AG04450 (cell line): Measurements from ENCODE around the gene QRFPR. TPM values are rescaled to one million over a fixed set of nuclear protein-coding genes. Genes with fewer than 3 reads are reported as not detected.

ENCODE experiments used
- CTCF ChIA-PET: fragments of 300-600, 350-600 bp; formaldehyde crosslinking; extraction: SDS; loops from one replicate; lab custom pipeline; 2022; ENCODE audit warnings: antibody characterized with exemption, inconsistent platforms; lab: Charles Lee
- POLR2A ChIA-PET: fragments of 350-600 bp; formaldehyde crosslinking; extraction: SDS; loops from one replicate; lab custom pipeline; 2021; ENCODE audit warnings: antibody characterized with exemption, inconsistent platforms; lab: Yijun Ruan, JAX
- DNase-seq: peaks from one replicate; pipeline ENCODE4 v3.0.0-alpha.2; 2011; ENCODE audit warnings: low read depth, low spot score
- H3K27ac ChIP-seq: one replicate; pipeline ENCODE4 v1.5.1; 2012; ENCODE audit warnings: low read depth, low read length, control low read depth
- H3K27me3 ChIP-seq: one replicate; pipeline ENCODE4 v1.6.0; 2012; ENCODE audit warnings: low read length; ENCODE audit not compliant: control insufficient read depth, insufficient read depth
- H3K4me3 ChIP-seq: 2 replicates; pipeline ENCODE4 v1.5.1; 2011; ENCODE audit warnings: mild to moderate bottlenecking, low read depth, low read length, control low read depth
- H3K9me3 ChIP-seq: 2 replicates; pipeline ENCODE4 v1.5.1; 2012; ENCODE audit warnings: low read length; ENCODE audit not compliant: control insufficient read depth, insufficient read depth
- polyA plus RNA-seq: library from polyadenylated mRNA; depleted of rRNA; stranded (reverse); fragments of >200 nt; gene quantifications from 2 replicates; pipeline ENCODE4 v1.2.3, GENCODE V29; 2011
- TF ChIP-seq, protein P1 (sequence below): IDR thresholded peaks from 2 replicates; pipeline ENCODE4 v1.5.1; 2011; ENCODE audit warnings: low read depth, low read length, control low read depth, inconsistent platforms

Gene QRFPR
- polyA plus RNA-seq, 1 experiment = not detected

DNA sequence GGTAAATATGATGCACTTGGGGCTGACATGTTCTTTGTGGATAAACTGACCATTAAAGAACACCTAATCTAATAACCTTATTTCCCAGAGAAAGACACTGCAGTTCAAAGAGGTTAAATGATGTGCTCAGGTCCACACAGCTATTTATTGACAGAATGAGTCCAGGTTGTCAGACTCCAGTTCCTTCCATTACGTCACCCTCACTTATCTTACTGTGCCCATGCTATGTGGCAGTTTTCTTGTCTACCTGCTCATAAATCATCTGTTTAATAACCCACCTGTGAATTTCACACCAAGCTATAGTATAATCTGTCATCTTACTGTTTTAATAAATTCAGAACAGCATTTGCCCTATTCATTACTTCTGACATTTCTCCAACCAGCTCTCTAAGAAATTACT, 36.7 kb downstream of the QRFPR start:
- Histone ChIP-seq H3K9me3 (no peaks in the 10 kb centered on the region), H3K4me3 (no peak overlapping the region), H3K27ac (no peak overlapping the region), H3K27me3 (no peaks in the 10 kb centered on the region)
- ChIA-PET CTCF (no interaction called here), POLR2A (no interaction called here)
- no peak for DNase-seq
- TF ChIP-seq, protein P1, sequence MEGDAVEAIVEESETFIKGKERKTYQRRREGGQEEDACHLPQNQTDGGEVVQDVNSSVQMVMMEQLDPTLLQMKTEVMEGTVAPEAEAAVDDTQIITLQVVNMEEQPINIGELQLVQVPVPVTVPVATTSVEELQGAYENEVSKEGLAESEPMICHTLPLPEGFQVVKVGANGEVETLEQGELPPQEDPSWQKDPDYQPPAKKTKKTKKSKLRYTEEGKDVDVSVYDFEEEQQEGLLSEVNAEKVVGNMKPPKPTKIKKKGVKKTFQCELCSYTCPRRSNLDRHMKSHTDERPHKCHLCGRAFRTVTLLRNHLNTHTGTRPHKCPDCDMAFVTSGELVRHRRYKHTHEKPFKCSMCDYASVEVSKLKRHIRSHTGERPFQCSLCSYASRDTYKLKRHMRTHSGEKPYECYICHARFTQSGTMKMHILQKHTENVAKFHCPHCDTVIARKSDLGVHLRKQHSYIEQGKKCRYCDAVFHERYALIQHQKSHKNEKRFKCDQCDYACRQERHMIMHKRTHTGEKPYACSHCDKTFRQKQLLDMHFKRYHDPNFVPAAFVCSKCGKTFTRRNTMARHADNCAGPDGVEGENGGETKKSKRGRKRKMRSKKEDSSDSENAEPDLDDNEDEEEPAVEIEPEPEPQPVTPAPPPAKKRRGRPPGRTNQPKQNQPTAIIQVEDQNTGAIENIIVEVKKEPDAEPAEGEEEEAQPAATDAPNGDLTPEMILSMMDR = no peak

DNA sequence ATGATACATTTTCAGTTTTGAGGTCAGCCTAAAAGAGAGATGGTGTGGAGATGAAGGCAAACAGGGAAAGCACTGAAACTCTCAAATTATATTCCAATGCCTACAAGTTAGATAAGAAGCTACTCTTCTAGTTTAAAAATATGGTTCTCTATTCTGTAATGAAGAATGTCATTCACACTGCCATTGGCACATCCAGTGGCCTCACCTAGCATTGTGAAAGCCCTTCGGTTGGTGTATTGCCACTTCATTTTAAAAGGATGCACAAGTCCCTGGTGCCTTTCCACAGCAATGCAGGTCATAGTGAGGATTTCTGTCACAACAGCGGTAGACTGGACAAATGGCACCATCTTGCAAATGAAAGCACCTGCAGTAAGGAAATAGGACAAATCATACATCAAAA, 40.6 kb downstream of the QRFPR start:
- TF ChIP-seq, protein P1 = no peak
- no peak overlapping the region for H3K4me3 ChIP-seq
- H3K27ac ChIP-seq = no peak overlapping the region
- DNase-seq = no peak
- ChIA-PET POLR2A (no interaction called here), CTCF (no interaction called here)
- H3K9me3 ChIP-seq = no peaks in the 10 kb centered on the region
- no peaks in the 10 kb centered on the region for H3K27me3 ChIP-seq

DNA sequence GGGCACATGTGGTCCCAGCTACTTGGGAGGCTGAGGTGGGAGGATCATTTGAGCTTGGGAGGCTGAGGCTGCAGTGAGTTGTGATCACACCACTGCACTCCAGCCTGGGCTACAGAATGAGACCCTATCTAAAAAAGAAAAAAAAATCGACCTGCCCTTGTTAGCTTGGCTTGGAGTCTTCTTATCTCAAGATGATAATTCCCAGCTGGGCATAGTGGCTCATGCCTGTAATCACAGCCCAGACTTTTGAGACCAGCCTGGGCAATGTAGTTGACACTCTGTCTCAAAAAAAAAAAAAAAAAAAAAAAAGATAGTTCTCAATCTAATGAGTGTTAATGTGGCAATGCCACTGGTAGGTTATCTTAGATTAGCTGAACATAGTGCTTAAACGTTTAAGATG, 41.0 kb downstream of the QRFPR start:
- no peak overlapping the region for H3K4me3 ChIP-seq
- no peak overlapping the region for H3K27ac ChIP-seq
- no peak for DNase-seq
- no peaks in the 10 kb centered on the region for H3K27me3 ChIP-seq
- H3K9me3 ChIP-seq = no peaks in the 10 kb centered on the region
- ChIA-PET CTCF (no interaction called here), POLR2A (no interaction called here)
- TF ChIP-seq, protein P1 = no peak

DNA sequence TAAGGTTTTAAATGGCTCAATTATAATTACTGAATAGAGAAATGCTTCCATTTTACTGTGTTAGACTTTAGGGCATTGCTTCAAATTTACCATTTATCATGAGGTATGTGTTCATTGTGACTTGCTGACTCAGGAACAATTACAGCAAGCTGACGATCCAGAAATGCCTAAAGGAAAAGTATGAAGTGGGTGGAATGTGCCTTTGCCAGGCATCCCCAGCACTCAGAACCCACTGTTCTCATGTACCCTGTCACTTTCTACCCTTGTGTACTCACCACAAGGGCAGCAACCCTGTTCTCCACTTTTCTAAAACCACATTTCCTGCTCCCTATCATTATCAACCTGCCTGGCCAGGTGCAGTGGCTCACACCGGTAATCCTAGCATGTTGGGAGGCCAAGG, 41.5 kb downstream of the QRFPR start:
- no peak for DNase-seq
- H3K9me3 ChIP-seq = no peaks in the 10 kb centered on the region
- ChIA-PET POLR2A (no interaction called here), CTCF (no interaction called here)
- TF ChIP-seq, protein P1 = no peak
- H3K27ac ChIP-seq = no peak overlapping the region
- no peak overlapping the region for H3K4me3 ChIP-seq
- no peaks in the 10 kb centered on the region for H3K27me3 ChIP-seq

DNA sequence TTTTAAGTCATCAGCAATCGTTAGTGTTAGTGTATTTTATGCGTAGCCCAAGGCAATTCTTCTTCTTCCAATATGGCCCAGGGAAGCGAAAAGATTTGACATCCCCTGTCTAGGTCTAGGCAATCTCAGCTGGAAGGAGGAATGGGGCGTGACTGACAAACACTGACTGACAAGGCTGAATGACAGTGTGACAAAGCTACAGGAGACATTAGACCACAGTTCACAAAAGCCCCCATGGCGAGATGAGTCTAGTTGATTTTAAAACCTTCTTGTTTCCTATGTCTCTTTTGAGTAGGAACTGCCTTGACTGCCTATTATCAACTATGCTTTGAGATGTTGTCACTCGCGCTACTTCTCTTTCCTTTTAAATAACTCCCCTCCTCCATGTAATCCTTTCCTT, 42.3 kb downstream of the QRFPR start:
- Histone ChIP-seq H3K4me3 (no peak overlapping the region), H3K27me3 (no peaks in the 10 kb centered on the region), H3K9me3 (no peaks in the 10 kb centered on the region), H3K27ac (no peak overlapping the region)
- CTCF ChIA-PET = no interaction called here
- TF ChIP-seq, protein P1 = no peak
- POLR2A ChIA-PET = no interaction called here
- DNase-seq = no peak
